Tibial nerve (tissue), 4 donors: ENCODE data around the gene SPC25. TPM values are rescaled to one million over a fixed set of nuclear protein-coding genes. Genes with fewer than 3 reads are reported as not detected.

Experiments
- DNase-seq, 2 donors: peaks; one replicate each; pipeline ENCODE4 v3.0.0-alpha.2; 2019; ENCODE audit warnings: low spot score in 2 of 2
- H3K27ac ChIP-seq, 4 donors: fragments of 200-600 bp; sonication (generic) in 3 of 4; one replicate each; pipeline ENCODE4 v1.5.1; 2017 to 2019; ENCODE audit warnings: mild to moderate bottlenecking in 1 of 4
- H3K27me3 ChIP-seq, 2 donors: fragments of 200-600 bp; sonication (generic) in 1 of 2; one replicate each; pipeline versions ENCODE4 v1.5.1 to v1.6.0; 2017 to 2019
- H3K36me3 ChIP-seq, 3 donors: fragments of 200-600 bp; sonication (generic); one replicate each; pipeline ENCODE4 v1.5.1; 2018 to 2019
- H3K4me1 ChIP-seq, 4 donors: fragments of 200-600 bp; sonication (generic) in 3 of 4; one replicate each; pipeline ENCODE4 v1.5.1; 2017 to 2019
- H3K4me3 ChIP-seq, 4 donors: fragments of 200-600 bp; sonication (generic) in 3 of 4; one replicate each; pipeline ENCODE4 v1.5.1; 2017 to 2019; ENCODE audit warnings: mild to moderate bottlenecking in 1 of 4, moderate library complexity in 1 of 4
- H3K9me3 ChIP-seq, 4 donors: fragments of 200-600 bp; sonication (generic) in 3 of 4; one replicate each; pipeline ENCODE4 v1.5.1; 2017 to 2019
- CTCF ChIP-seq, 5 experiments: fragments of 200-600 bp in 3 of 5; fragments of 450-650 bp in 2 of 5; sonication (generic) in 3 of 5; IDR thresholded peaks; one replicate each; pipeline ENCODE4 v1.5.1; 2016 to 2019; ENCODE audit warnings: antibody characterized with exemption in 5 of 5, mild to moderate bottlenecking in 3 of 5, moderate library complexity in 2 of 5
- EP300 ChIP-seq, 2 donors: sonication (generic); formaldehyde crosslinking; IDR thresholded peaks; one replicate each; pipeline ENCODE4 v1.6.1; 2017; ENCODE audit warnings: antibody characterized with exemption in 2 of 2, mild to moderate bottlenecking in 1 of 2
- POLR2A ChIP-seq, 2 donors: fragments of 450-650 bp; IDR thresholded peaks; one replicate each; pipeline ENCODE4 v1.6.1; 2017; ENCODE audit warnings: antibody characterized with exemption in 2 of 2, mild to moderate bottlenecking in 2 of 2, moderate library complexity in 2 of 2
- WGBS, 2 donors: methylation state at CpG; one replicate each; pipeline ENCODE4 v1.1.5; 2018; 5-methylcytosine and 5-hydroxymethylcytosine counted together
- total RNA-seq, 4 donors: library from RNA; depleted of rRNA; stranded (reverse); fragments of >200 nt; gene quantifications; one replicate each; pipeline ENCODE4 v1.1.0, GENCODE V29; 2016

Gene SPC25
- total RNA-seq, 4 donors from 2014 or later, result not detected

- Histone ChIP-seq H3K9me3 (no peaks in the 10 kb centered on the region), H3K4me3 (no peak overlapping the region), H3K4me1 (no peaks in the 10 kb centered on the region), H3K27ac (no peak overlapping the region), H3K27me3 (no peaks in the 10 kb centered on the region), H3K36me3 (peaks cover 0 to 8% (median 0%) of the 10 kb centered on the region in 3 donors)
- TF ChIP-seq EP300 (IDR thresholded peaks at IDR 0.05), result no peak
- no peak for TF ChIP-seq CTCF (IDR thresholded peaks at IDR 0.05)
- TF ChIP-seq POLR2A (IDR thresholded peaks at IDR 0.05), result no peak
- no peak for DNase-seq
- 97% methylated on average over 2 of the region's 2 CpGs for WGBS, 2 donors
These were observed 32.1 kb downstream of the SPC25 start for GRCh38 chr2:168858146-168858545.

GRCh38 chr2:168855601-168856000 is 34.6 kb downstream of the SPC25 start:
- 96 to 97% methylated on average over 3 of the region's 3 CpGs for WGBS, 2 donors
- no peak for DNase-seq

GRCh38 chr2:168854651-168855050 is 35.6 kb downstream of the SPC25 start:
- H3K36me3 ChIP-seq, result no peaks in the 10 kb centered on the region

More at GRCh38 chr2:168855601-168856000, 34.6 kb downstream of the SPC25 start:
- H3K4me3 ChIP-seq, result no peak overlapping the region
- H3K9me3 ChIP-seq, result no peaks in the 10 kb centered on the region
- H3K27ac ChIP-seq, result no peak overlapping the region
- H3K4me1 ChIP-seq, result no peaks in the 10 kb centered on the region
- H3K36me3 ChIP-seq, result no peaks in the 10 kb centered on the region
- no peak for TF ChIP-seq EP300 (IDR thresholded peaks at IDR 0.05)
- no peaks in the 10 kb centered on the region for H3K27me3 ChIP-seq

GRCh38 chr2:168853471-168853870 is 36.8 kb downstream of the SPC25 start:
- 97 to 100% methylated on average over 1 of the region's 1 CpG for WGBS, 2 donors
- H3K27ac ChIP-seq, result no peak overlapping the region
- no peak for DNase-seq
- TF ChIP-seq POLR2A (IDR thresholded peaks at IDR 0.05) (no peak), EP300 (IDR thresholded peaks at IDR 0.05) (no peak), CTCF (IDR thresholded peaks at IDR 0.05) (no peak)
- H3K9me3 ChIP-seq, result no peaks in the 10 kb centered on the region
- no peaks in the 10 kb centered on the region for H3K36me3 ChIP-seq
- H3K27me3 ChIP-seq, result no peaks in the 10 kb centered on the region
- H3K4me3 ChIP-seq, result no peak overlapping the region
- H3K4me1 ChIP-seq, result no peaks in the 10 kb centered on the region

More at GRCh38 chr2:168854651-168855050, 35.6 kb downstream of the SPC25 start:
- DNase-seq, result no peak
- WGBS, 2 donors, result 98% methylated on average over 5 of the region's 5 CpGs
- no peak for TF ChIP-seq POLR2A (IDR thresholded peaks at IDR 0.05)
- no peak for TF ChIP-seq CTCF (IDR thresholded peaks at IDR 0.05)
- no peak for TF ChIP-seq EP300 (IDR thresholded peaks at IDR 0.05)
- H3K9me3 ChIP-seq, result no peaks in the 10 kb centered on the region
- no peak overlapping the region for H3K27ac ChIP-seq
- no peaks in the 10 kb centered on the region for H3K27me3 ChIP-seq
- H3K4me1 ChIP-seq, result no peaks in the 10 kb centered on the region
- no peak overlapping the region for H3K4me3 ChIP-seq

- H3K4me1 ChIP-seq, result no peaks in the 10 kb centered on the region
- no peak for DNase-seq
- H3K9me3 ChIP-seq, result no peaks in the 10 kb centered on the region
- H3K27me3 ChIP-seq, result no peaks in the 10 kb centered on the region
- no peaks in the 10 kb centered on the region for H3K36me3 ChIP-seq
- WGBS, 2 donors, result 32 to 65% methylated on average over 3 of the region's 3 CpGs
- TF ChIP-seq CTCF (IDR thresholded peaks at IDR 0.05), result no peak
- TF ChIP-seq EP300 (IDR thresholded peaks at IDR 0.05), result no peak
- no peak for TF ChIP-seq POLR2A (IDR thresholded peaks at IDR 0.05)
- no peak overlapping the region for H3K27ac ChIP-seq
- H3K4me3 ChIP-seq, result no peak overlapping the region
These were observed 37.7 kb downstream of the SPC25 start for GRCh38 chr2:168852481-168852880.
